Hepatocyte (in vitro differentiated cells): Measurements from ENCODE around the gene LDLRAD1.

ENCODE experiments used
- CTCF ChIP-seq: fragments of 200-600 bp; sonication (generic); IDR thresholded peaks from 2 replicates; pipeline ENCODE4 v1.5.1; 2016; ENCODE audit warnings: antibody characterized with exemption, mild to moderate bottlenecking; ENCODE audit not compliant: poor library complexity
- EZH2 ChIP-seq: fragments of 200-600 bp; sonication (generic); IDR thresholded peaks from 2 replicates; pipeline ENCODE4 v1.6.1; 2016; ENCODE audit warnings: antibody characterized with exemption, mild to moderate bottlenecking, borderline replicate concordance
- EZH2phosphoT487 ChIP-seq: fragments of 200-600 bp; sonication (generic); IDR thresholded peaks from one replicate; pipeline ENCODE4 v1.6.1; 2018; ENCODE audit warnings: antibody characterized with exemption, mild to moderate bottlenecking, low read depth, moderate library complexity; ENCODE audit not compliant: unreplicated experiment, severe bottlenecking

- TF ChIP-seq CTCF (no peak), EZH2phosphoT487 (no peak), EZH2 (no peak)
Measured at GRCh38 chr1:53971718-53972117, 46.3 kb downstream of the LDLRAD1 start.
